Heart left ventricle (tissue), 13 donors: Measurements from ENCODE around the gene FLACC1.
"Not testable (repeated sequence)": the region's sequence is repeated elsewhere in the genome, so short reads cannot be mapped to it uniquely, and the experiment has no call there.

Source experiments
- CTCF ChIP-seq, 12 donors: fragments of 200-600 bp; sonication (generic) in 4 of 12; IDR thresholded peaks; one replicate each; pipeline versions ENCODE4 v1.5.0 to v1.8.0; 2018 to 2022; ENCODE audit warnings: antibody characterized with exemption in 12 of 12, mild to moderate bottlenecking in 5 of 12
- POLR2A ChIP-seq, 2 donors: fragments of 450-650 bp; IDR thresholded peaks; one replicate each; pipeline ENCODE4 v1.6.1; 2017; ENCODE audit warnings: antibody characterized with exemption in 2 of 2, mild to moderate bottlenecking in 2 of 2, moderate library complexity in 2 of 2
- donor health status: ischemic (EF 13 %, LVEDD 7.1; RV severe dilation, severe dysfunction).
- donor health status: DM: no; HTN: yes; CAD: no.
- donor health status: DM: no; HTN: no; CAD: no.
- donor health status: ischemic (EF 25% LVEDD 6.9; RV normal size, moderate dysfunction).
- donor health status: ischemic (EF 25% LVEDD 5.7; RV mildly dilated, moderate dysfunction).
- donor health status: ischemic (EF 35%, LVEDD 5.7; RV mildly dilated, moderate dysfunction).
- donor health status: nonischemic (EF 11% LVEDD 7.7; RV severe dilation, severe dysfunction).
- donor health status: DM: yes; HTN: yes; CAD: no.
- donor health status: PGD.
- donor health status: ischemic (EF 29% LVEDD 5.4; RV normal size, mild dysfunction).
- donor health status: nonischemic (EF 23%, LVEDD 6.1; RV moderate dilation, normal function).

- not testable (repeated sequence) for TF ChIP-seq CTCF, POLR2A (IDR thresholded peaks at IDR 0.05)
Measured at GRCh38 chr2:201290457-201291148, 66.5 kb downstream of the FLACC1 start.
